CD4-positive, alpha-beta T cell treated with Interferon gamma for 1 hour (primary cell): ENCODE measurements around the gene RHBDL1.

Experiments
- DNase-seq: peaks from one replicate; pipeline ENCODE4 v3.0.0-alpha.2; 2020

RHBDL1 gene

DNA sequence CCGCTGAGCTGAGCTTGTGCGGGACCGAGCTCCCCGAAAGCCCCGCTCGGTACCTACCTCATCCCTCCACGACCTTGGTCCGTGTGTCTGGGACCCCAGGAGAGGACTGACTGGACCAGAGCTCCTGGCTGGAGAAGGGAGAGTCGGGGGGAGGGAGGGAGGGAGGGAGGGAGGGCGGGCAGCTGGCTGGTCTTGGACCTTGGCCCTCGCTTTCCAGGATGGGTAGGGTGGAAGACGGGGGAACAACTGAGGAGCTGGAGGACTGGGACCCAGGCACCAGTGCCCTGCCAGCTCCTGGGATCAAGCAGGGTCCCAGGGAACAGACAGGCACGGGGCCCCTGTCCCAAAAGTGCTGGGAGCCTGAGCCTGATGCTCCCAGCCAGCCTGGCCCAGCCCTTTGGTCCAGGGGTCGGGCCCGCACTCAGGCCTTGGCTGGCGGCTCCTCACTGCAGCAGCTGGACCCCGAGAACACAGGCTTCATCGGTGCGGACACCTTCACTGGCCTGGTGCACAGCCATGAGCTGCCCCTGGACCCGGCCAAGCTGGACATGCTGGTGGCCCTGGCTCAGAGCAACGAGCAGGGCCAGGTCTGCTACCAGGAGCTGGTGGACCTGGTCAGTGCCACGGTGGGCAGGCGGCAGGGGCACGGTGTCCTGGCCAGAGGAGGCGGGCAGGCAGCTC is 553 bp downstream of the RHBDL1 start:
- DNase-seq = no peak

- DNase-seq = no peak
Measured at GRCh38 chr16:676565-676902, 1.1 kb downstream of the RHBDL1 start.

DNA sequence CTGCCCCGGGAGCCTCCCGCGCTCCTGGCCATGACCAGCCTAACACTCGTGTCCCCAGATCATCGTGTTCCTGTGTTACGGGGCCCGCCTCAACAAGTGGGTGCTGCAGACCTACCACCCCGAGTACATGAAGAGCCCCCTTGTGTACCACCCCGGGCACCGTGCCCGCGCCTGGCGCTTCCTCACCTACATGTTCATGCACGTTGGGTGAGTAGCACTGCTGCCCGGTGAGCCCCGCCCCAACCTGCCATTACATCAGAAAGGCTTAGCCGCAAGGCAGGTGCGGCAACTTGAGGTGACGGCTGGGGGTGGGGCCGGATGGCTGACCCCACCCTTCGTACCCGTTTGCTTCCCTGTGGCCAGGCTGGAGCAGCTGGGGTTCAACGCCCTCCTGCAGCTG is 1.4 kb downstream of the RHBDL1 start:
- DNase-seq = no peak

DNA sequence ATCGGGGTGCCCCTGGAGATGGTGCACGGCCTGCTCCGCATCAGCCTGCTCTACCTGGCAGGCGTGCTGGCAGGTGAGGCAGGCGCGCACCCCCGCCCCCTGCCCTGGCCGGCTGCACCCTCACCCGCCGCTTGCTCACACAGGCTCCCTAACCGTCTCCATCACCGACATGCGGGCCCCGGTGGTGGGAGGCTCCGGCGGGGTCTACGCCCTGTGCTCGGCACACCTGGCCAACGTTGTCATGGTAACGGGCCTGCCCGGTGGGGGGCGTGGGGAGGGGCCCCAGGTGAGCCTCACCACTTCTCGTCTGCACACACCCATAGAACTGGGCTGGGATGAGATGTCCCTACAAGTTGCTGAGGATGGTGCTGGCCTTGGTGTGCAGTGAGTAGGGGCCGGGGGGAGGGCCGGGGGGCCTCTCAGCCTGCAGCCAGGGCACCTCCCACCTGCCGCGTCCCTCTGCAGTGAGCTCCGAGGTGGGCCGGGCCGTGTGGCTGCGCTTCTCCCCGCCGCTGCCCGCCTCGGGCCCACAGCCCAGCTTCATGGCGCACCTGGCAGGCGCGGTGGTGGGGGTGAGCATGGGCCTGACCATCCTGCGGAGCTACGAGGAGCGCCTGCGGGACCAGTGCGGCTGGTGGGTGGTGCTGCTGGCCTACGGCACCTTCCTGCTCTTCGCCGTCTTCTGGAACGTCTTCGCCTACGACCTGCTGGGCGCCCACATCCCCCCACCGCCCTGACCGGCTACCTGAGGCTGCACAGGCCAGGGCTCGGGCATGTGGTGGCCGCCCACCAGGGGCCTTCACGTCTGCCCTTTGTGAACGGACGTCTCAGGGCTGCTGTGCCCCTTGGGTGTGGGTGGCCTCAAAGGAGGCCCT is 2.1 kb downstream of the RHBDL1 start:
- no peak for DNase-seq

DNA sequence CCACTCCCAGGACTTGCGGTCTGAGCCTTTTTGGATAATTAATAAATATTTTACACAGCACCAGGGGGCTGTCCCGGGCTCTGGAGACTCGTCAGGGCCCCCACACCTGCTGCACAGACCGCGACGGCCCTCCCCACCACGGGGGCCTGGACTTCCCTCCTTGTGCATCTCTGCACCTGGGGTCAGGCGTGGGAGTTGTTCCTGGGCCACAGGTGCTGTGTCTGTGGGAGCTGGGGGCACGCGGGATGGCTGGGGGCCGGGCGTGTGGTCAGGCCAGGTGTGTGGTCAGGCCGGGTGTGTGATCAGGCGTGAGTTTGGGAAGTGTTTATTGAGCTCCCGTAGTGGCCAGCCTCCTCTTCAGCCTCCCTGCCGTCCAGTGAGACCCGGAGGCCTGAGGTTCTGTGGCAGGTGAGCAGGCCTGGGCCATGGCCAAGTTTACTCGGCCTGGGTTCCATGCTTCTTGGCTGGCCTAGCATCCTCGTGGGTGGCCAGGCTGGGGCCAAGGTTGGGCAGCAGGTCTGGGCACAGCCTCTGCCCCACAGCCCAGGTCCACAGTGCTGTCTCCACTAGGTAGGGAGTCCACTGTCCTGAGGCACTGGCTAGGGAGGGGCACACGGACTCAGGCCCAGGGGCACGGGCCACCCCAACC is 2.9 kb downstream of the RHBDL1 start:
- no peak for DNase-seq

DNA sequence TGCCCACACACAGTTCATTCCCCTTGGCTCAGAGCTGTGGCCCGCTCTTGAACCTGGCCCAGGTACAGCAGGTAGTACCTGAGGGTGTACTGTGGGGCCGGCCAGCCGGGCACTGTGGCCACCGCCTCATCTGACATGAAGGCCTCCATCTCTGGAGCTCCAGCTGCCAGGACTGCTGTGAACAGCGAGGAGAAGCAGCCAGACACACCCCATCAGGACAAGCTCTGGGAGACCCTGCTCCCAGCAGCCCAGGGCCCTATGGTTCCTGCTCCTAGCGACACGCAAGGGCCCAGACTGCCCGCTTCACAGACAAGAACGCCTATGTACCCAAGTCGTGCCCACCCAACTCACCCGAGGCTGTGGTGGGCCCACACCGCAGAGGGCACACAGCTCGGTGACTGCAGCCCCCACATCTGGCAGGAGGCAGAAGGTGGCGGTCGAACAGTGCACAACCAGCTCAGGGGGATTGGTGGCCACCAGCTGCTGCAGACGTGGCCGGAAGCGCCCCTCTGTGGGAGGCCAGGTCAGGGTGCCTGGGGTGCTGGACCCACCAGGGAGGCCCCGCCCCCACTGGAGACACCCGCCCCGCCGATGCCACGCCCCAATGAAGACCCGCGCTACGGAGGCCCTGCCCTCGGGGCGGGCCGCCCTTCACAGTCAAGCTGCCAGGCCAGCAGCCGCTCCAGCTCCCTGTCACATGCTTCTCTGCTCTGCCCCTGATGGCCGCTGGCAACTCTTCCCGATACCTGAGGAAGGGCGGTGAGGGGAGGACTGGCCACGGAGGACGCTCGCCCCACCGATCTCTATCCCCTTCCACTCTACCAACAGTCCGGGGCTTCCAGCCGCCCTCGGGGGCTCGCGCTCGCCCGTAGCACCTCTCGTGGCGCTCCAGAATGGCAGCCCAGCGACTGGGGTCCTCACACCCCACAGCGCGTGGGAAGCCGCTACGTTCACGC is 3.7 kb downstream of the RHBDL1 start:
- peak; percentile 56 for DNase-seq

DNA sequence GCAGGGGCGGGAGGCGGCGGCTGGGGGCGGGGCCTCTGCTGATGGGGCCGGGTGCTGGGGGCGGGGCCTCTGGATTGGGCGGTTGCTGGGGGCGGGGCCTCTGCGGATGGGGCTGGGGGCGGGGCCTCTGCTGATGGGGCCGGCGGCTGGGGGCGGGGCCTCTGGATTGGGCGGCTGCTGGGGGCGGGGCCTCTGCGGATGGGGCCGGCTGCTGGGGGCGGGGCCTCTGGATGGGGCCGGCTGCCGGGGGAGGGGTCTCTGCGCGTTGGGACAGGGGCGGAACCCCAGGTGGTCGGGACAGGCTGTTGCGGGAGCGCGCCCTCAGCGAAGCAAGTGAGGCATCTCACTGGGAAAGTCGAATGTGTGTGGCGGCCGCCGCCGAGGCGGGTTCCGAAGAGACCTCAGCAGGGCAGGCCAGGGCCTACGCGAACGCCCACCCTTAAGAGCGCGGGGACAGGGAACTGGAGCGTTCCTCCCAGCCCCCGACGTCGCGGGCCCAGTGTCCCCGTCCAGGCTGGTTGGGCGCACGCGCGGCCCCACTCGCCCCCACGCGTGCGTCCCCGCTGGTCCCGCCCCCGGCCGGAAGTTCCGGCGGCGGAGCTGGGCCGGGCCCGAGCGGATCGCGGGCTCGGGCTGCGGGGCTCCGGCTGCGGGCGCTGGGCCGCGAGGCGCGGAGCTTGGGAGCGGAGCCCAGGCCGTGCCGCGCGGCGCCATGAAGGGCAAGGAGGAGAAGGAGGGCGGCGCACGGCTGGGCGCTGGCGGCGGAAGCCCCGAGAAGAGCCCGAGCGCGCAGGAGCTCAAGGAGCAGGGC is 4.5 kb downstream of the RHBDL1 start, which contains the start of gene STUB1:
STUB1 (plus strand) TSS at position 597 of the 811 bp plus-strand sequence; CDS start at position 713, 116 bp downstream.
- DNase-seq = peak; percentile 83

GRCh38 chr16:680625-680945 is 5.1 kb downstream of the RHBDL1 start:
- no peak for DNase-seq

DNA sequence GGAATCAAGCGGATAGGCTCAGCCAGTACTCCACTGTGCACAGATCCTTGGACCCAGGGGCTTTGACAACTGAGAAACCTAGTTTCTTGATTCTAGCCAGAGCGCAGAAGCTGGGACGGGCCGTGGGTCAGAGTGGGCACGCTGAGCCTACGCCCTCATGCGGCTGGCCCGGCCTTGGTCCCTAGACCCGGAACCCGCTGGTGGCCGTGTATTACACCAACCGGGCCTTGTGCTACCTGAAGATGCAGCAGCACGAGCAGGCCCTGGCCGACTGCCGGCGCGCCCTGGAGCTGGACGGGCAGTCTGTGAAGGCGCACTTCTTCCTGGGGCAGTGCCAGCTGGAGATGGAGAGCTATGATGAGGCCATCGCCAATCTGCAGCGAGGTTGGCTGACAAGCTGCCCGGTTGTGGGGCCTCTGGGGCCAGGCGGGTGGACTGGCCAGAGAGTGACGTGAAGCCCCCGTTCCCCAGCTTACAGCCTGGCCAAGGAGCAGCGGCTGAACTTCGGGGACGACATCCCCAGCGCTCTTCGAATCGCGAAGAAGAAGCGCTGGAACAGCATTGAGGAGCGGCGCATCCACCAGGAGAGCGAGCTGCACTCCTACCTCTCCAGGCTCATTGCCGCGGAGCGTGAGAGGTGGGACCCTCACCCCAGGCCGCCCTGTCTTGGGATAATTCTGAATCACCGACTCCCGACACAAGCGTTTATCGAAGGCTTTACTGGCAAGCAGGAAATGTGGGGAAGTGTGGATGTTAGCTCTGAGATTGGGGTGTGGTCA is 5.7 kb downstream of the RHBDL1 start:
- DNase-seq = no peak

- no peak for DNase-seq
Measured at GRCh38 chr16:681746-682427, 6.4 kb downstream of the RHBDL1 start.

DNA sequence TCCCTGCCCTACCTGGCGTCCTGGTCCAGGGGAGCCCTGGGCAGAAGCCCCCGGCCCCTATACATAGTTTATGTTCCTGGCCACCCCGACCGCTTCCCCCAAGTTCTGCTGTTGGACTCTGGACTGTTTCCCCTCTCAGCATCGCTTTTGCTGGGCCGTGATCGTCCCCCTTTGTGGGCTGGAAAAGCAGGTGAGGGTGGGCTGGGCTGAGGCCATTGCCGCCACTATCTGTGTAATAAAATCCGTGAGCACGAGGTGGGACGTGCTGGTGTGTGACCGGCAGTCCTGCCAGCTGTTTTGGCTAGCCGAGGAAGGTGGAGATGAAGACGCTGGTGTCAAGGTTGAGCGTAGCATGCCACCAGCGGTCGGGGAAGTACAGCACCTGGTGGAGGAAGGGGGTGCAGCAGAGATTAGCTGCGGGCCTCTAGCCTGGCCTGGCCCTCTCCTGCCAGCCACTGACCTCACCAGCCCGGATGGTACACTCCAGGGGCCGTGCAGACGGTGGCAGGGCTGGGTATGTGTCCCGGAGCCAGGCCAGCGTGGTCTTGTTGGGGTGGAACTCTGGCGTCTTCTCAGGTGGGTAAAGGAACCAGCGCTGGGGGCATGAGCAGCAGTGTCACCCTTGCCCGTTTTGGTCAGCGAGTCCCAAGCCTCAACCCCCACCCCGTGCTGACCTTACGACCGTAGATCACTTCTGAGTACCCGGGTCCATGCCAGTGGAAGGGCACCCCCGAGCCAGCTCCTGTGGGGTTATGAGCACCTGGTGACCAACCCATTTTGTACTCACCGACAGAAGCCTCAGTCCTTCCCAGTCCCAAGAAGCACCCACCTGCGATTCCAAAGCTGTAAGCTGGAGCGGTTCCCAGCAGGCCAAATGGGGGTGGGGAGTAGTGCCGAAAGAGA is 7.3 kb downstream of the RHBDL1 start:
- no peak for DNase-seq

GRCh38 chr16:683396-684070 is 8.1 kb downstream of the RHBDL1 start:
- DNase-seq = no peak

- DNase-seq = peak; percentile 98
Measured at GRCh38 chr16:684071-684794, 8.8 kb downstream of the RHBDL1 start, which contains the start of gene JMJD8. Gene JMJD8, minus strand, starts transcription at chr16:684334. Its CDS starts 15 bp downstream, at chr16:684319.

DNA sequence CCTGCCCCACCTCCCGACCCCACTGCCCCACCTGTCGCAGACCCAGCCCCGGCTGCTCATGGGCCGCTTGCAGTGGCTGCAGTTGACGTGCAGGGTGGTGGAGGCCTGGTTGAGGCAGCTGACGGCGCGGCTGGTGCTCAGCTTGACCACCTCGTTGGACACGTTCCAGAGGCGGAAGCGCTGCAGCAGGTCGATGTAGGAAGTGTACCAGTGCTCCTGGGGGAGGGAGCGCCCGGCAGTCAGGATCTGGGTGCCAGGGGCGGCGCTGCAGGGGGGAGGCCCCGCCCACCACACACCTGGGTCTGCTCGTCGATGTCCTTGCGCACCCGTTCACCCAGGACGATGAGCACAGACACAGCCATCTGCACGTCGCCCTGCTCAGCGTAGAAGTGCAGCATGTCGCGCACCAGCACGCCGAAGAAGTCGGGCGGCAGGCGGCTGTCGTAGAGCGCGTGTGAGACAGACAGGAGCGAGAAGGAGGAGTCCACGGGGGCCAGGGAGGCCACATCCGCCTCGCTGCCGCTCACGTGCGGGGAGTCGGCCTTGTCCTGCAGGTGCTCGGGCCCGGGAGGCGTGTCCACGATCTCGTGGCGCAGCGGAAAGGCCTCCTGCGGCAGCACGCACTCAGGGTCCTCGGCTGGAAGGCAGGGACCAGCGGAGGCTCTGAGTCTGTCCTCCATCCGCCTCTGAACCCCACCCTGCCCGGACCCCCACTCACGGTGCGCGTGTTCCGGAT is 9.7 kb downstream of the RHBDL1 start:
- no peak for DNase-seq

DNA sequence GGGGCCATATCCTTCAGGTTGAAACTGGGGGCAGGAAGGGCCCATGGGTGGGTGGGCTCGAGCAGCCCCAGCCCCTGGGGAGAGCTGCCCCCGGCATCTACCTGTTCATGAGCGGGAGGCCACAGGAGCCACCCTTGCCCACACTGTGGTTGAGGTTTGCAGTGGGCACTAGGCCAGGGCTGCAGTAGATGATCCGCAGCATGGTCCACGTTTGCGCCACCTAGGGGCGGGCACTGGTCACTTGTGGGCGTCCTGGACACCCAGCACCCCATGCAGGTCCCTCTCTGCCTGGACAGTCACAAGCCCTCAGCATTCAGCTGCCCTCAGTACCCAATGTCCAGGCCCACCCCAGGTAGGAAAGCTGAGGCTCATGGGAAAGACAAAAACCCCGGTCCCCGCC is 10.5 kb downstream of the RHBDL1 start:
- DNase-seq = no peak

DNA sequence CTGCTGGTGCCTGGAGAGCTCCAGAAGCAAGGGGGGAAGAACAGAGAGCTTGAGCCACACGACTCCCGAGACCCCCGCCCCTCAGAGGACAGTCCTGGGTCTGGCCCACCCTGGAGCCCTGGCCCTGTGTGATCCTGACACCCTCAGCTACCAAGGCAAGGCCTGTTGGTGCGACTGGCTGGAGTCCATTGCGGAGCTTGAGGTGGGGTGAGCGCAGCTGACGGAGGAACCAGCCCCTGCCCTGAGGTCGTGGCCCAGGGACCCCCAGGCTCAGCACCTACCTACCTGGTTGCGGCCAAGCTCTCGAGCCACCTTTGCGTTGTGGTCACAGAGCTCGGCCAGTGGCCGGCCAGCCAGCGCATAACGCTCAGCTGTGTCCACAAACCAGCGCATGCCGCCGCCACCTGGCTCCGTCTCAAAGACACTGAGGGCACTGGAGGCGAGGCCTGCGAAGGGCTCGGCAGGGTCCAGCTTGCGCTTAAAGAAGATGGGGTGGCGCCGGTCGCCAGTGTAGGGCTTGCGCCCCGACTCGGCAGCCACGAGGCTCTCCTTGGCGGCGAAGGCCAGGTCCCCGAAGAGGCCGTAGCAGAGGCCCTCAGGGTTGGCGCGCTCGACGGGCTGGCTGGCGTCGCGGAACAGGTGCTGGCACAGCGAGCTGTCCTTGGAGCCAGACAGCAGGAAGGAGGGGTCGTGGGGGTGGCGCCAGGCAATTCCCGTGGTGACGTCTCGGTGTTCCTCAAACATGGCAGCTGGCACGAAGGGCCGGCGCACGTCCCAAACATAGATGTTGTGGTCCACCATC is 11.2 kb downstream of the RHBDL1 start:
- no peak for DNase-seq
